Measurements from ENCODE around the gene WNK1. TPM values are rescaled to one million over a fixed set of nuclear protein-coding genes. Genes with fewer than 3 reads are reported as not detected.
"Not testable (repeated sequence)": the region's sequence is repeated elsewhere in the genome, so short reads cannot be mapped to it uniquely, and the experiment has no call there.

The WNK1 gene
- total RNA-seq = 100 to 1,000 TPM; 230 to 272 (median 245) TPM
- polyA plus RNA-seq = 100 to 1,000 TPM in 1 of 3 donors, 10 to 100 TPM in 2; 40.7 to 142 (median 51.5) TPM
- long read RNA-seq, donor 1, partial matches to known transcripts = 70 of 81 reads
- long read RNA-seq, donor 1, other reads (novel, unspliced or antisense) = 11 of 81 reads
- long read RNA-seq, donor 2, transcript WNK1-203 (3 exons, 1,902 nt) = major isoform, 5 of 138 reads
- long read RNA-seq, donor 2, partial matches to known transcripts = 86 of 138 reads
- long read RNA-seq, donor 2, other reads (novel, unspliced or antisense) = 47 of 138 reads

DNA sequence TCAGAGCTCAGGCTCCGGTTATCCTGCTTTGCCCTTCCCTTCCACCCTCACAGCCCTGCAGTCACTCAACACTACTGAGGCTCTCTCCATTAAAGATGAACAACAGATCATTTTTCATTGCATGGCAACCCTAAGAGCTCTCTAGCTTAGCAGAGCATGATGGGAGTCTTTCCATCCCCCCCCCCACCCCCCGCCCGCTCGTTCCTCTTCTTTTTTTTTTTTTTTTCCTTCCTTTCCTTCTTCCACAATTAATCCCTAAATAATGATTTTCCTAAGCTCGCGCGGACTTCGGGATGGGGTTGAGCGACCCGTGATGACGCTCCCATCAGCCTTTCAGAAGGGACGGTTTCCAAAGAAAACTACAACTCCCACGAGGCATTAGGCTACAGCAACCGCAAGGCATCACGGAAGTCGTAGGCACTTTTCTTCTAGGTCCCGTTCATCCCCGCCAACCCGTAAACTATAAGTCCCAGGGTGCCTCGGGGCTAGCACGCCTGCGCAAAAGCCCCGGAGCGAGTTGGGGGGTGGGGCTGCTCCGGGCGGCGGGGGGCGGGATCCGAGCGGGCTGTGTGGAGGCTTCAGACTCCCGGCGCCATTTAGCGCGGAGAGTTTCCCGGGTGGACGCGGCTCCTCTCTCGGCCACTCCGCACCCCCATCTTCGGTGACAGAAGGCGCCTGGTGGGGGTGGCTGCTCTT is at the start of gene WNK1:
Gene WNK1 (plus strand): TSS at position 581 of the 696 bp plus-strand sequence. CDS start 987 bp downstream, outside the sequence.
- intact Hi-C loops (cut with DNase I) = loop anchor here (1.0 to 10.0 kb wide), 7 partner anchors 35 to 193 kb away; partner anchors contain the start of gene RAD52 (in 1 of the 2)
- Histone ChIP-seq H3K9me3 (no peaks in the 10 kb centered on the region), H3K4me1 (peaks cover 31% of the 10 kb centered on the region), H3K27me3 (ENCODE audit: insufficient read depth in 3 of 3, low read length in 2 of 3) (no peaks in the 10 kb centered on the region), H3K27ac (peak within 1 kb of the TSS; percentile 95), H3K36me3 (ENCODE audit: insufficient read depth in 1 of 2, low read depth in 1 of 2) (no peaks in the 10 kb centered on the region), H3K4me3 (peak within 1 kb of the TSS; percentile 96)
- WGBS, 3 donors = 0 to 1% (median 1%) methylated on average over 28 to 41 of the region's 41 CpGs
- no peak for TF ChIP-seq CTCF (IDR thresholded peaks at IDR 0.05)
- peak; percentile 84 to 89 (median 86) for ATAC-seq
- peak; percentile 97 to 98 for DNase-seq

DNA sequence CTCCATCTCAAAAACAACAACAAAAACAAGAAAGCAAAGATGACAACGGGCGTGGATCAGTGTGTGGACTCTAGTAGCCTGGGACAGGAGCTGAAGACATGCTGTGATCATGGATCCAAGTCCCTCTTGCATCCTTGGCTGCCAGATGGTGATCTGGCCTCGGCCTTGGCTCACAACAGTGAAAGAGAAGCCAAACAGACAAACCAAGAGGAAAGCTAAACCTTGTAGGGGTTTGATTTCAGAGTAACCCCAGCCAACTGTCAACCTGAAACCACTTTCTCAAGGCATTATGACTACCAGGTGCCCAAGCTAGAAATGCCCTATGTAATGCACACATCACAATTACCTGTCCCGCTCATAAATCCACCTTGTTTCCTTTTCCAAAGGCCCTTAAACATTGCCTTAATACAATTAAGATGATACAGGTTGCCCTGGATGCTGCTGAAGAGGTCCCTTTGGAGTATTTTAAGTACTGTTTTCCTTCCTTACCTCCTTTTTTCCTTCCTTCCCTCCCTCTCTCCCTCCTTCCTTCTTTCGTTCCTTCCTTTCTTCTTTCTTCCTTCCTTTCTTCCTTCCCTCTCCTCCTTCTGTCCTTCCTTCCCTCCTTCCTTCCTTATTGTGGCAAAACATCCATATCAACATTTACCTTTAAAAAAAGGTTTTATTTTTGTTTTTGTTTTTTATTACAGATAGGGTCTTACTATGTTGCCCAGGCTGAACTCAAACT is 47.7 kb upstream of the WNK1 start:
- WGBS, 3 donors = 34 to 46% (median 45%) methylated on average over 5 of the region's 5 CpGs
- Histone ChIP-seq H3K27me3 (ENCODE audit: insufficient read depth in 3 of 3, low read length in 2 of 3) (no peaks in the 10 kb centered on the region), H3K4me1 (peaks cover 13% of the 10 kb centered on the region), H3K36me3 (ENCODE audit: insufficient read depth in 1 of 2, low read depth in 1 of 2) (no peaks in the 10 kb centered on the region), H3K9me3 (no peaks in the 10 kb centered on the region), H3K4me3 (no peak overlapping the region), H3K27ac (peak overlapping the region; percentile 63)
- intact Hi-C loops (cut with DNase I) = no loop called here
- no peak for DNase-seq
- no peak for TF ChIP-seq CTCF (IDR thresholded peaks at IDR 0.05)
- peak in 3 of 4 donors; percentile 78 to 89 (median 79) for ATAC-seq

DNA sequence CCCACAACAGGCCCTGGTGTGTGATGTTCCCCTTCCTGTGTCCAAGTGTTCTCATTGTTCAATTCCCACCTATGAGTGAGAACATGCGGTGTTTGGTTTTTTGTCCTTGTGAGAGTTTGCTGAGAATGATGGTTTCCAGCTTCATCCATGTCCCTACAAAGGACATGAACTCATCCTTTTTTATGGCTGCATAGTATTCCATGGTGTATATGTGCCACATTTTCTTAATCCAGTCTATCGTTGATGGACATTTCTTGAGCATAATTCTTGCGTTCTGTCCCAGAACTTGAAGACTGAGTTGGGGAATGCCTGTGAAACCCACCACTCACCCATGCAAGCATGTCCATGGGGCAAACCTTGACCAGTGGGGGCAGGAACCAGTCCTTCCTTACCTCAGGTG is 44.3 kb upstream of the WNK1 start:
- H3K27me3 ChIP-seq (ENCODE audit: insufficient read depth in 3 of 3, low read length in 2 of 3); ATAC-seq; H3K4me3 ChIP-seq; DNase-seq; H3K27ac ChIP-seq; H3K36me3 ChIP-seq (ENCODE audit: insufficient read depth in 1 of 2, low read depth in 1 of 2); H3K9me3 ChIP-seq; intact Hi-C loops (cut with DNase I): not testable (repeated sequence)
- peaks cover 13% of the 10 kb centered on the region for H3K4me1 ChIP-seq
- 70 to 77% (median 75%) methylated on average over 2 of the region's 3 CpGs for WGBS, 3 donors

GRCh38 chr12:709455-710020 is 42.8 kb upstream of the WNK1 start:
- Histone ChIP-seq H3K4me3 (no peak overlapping the region), H3K27ac (no peak overlapping the region), H3K36me3 (ENCODE audit: insufficient read depth in 1 of 2, low read depth in 1 of 2) (no peaks in the 10 kb centered on the region), H3K4me1 (peaks cover 4% of the 10 kb centered on the region), H3K9me3 (no peaks in the 10 kb centered on the region), H3K27me3 (ENCODE audit: insufficient read depth in 3 of 3, low read length in 2 of 3) (no peaks in the 10 kb centered on the region)
- intact Hi-C loops (cut with DNase I) = no loop called here
- 64 to 71% (median 70%) methylated on average over 7 of the region's 7 CpGs for WGBS, 3 donors
- ATAC-seq (no peak), DNase-seq (no peak)
- TF ChIP-seq CTCF (IDR thresholded peaks at IDR 0.05) = no peak
